Stimulated activated CD8-positive, alpha-beta memory T cell treated with anti-CD3 and anti-CD28 coated beads, Interleukin-12 subunit alpha, Interleukin-12 subunit beta, amount 100 ng/mL, for 24 hours (primary cell): Measurements from ENCODE around the gene PPP6R3.
A peak's percentile ranks its signal among the peaks of the same experiment; 100 is the strongest.
"Not testable (repeated sequence)": the region's sequence is repeated elsewhere in the genome, so short reads cannot be mapped to it uniquely, and the experiment has no call there.

Source experiments
- DNase-seq: peaks from one replicate; pipeline ENCODE4 v3.0.0-alpha.2; 2020; ENCODE audit errors: extremely low read depth

The PPP6R3 gene

DNA sequence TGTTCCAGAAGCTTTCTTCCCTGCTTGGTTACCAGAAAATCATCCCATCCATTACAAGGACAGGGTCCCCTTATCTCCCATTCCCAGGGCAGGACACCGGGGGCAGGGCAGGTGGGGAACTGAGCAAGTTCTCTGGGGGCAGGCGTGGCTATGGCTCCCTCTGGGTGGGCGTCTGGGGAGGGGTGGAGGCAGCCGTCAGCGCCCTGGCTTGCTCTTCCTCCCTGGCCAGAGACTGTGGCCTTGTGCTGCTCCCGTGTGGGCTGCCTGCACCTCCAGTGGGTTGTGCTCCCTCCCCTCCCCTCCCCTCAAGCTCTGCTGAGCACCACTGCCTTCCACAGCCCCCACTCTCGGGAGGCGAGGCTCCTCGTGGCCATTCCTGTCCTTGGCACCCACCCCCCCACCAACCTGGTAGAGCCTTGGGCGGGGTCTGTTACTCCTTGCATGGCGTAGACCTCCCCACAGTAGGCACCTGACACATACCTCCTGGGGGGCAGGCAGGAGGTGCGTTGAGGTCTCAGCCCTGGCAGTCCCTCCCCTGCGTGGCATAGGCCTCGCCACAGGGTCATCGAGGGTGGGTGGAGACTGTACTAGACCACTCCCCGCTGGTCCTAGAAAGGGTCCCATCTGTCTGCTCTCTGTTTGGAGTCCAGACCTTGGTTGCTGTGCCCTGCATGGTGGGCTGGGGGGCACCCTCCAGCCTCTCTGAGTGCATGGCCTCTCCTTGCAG, 24.2 kb upstream of the PPP6R3 start:
- no peak for DNase-seq

GRCh38 chr11:68436985-68437926, 23.3 kb upstream of the PPP6R3 start:
- DNase-seq: no peak

- no peak for DNase-seq
Measured at GRCh38 chr11:68437927-68438657, 22.5 kb upstream of the PPP6R3 start.

GRCh38 chr11:68438658-68439259, 21.8 kb upstream of the PPP6R3 start:
- no peak for DNase-seq

DNA sequence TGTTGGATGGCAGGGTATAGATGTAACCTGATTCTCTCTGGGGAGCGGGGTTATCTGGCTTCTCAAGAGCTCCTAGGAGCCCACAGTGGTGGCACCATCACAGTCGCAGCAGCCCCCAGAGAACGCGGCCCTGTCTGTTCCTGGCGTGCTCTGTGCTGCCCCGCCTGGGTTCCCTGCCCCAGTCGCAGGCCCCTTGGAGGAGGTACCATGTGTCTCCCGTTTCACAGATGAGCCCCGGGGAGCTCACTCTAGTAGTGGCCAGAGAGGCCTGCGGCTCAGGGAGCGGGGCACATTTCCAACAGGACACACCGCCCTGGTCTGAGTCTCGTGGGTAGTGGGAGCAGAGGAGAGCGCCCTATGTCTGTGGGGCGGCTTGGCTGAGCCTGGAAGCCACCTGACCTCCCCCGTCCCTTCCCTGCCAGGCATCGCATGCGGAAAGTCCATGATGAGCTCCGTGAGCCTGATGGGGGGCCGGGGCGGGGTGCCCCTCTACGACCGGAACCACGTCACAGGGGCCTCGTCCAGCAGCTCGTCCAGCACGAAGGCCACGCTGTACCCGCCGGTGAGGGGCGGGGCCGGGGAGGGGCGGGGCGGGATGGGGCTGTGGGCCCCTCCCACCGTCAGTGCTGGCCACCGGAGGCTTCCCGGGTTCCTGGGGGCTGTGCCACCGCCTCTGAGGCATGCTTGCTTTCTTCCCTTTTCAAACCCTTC, 21.0 kb upstream of the PPP6R3 start:
- DNase-seq: no peak

- no peak for DNase-seq
Measured at GRCh38 chr11:68440224-68440623, 20.3 kb upstream of the PPP6R3 start.

GRCh38 chr11:68441466-68442230, 18.9 kb upstream of the PPP6R3 start:
- no peak for DNase-seq

DNA sequence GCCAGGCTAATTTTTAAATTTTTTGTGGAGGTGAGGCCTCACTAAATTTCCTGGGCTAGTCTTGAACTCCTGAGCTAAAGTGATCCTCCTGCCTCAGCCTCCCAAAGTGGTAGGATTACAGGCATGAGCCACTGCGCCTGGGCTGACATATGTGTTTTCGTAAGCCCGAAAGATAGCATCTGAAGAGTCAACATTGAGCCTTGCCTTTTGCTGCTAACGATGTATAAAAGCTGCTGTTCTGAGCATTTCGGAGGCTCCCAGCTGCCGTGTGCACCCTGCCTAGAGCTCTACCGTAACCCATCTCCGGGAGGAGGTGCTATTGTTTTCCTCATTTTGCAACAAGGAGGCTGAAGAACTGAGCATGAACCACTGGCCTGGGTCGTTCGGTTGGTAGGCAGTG, 18.1 kb upstream of the PPP6R3 start:
- no peak for DNase-seq

DNA sequence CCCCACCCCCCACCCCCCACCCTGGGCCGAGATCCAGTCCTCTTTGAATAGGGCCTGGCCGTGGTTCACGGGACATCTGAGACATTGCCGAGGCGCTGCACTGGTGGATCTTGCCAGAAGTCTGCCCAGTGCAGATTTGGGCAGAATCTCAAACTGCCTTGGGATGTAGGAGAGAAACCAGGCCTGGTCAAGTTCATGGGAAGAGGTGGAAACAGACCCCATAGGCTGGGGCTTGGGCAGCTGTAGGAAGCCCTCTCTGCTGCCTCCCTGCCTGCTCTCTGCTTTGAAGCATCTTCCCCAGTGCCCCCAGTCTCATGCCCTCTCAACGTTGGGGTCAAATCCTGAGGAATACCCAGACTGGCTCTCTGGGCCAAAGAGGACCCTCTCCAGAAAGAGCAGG, 16.0 kb upstream of the PPP6R3 start:
- no peak for DNase-seq

GRCh38 chr11:68445531-68446035, 15.0 kb upstream of the PPP6R3 start:
- DNase-seq: no peak

DNA sequence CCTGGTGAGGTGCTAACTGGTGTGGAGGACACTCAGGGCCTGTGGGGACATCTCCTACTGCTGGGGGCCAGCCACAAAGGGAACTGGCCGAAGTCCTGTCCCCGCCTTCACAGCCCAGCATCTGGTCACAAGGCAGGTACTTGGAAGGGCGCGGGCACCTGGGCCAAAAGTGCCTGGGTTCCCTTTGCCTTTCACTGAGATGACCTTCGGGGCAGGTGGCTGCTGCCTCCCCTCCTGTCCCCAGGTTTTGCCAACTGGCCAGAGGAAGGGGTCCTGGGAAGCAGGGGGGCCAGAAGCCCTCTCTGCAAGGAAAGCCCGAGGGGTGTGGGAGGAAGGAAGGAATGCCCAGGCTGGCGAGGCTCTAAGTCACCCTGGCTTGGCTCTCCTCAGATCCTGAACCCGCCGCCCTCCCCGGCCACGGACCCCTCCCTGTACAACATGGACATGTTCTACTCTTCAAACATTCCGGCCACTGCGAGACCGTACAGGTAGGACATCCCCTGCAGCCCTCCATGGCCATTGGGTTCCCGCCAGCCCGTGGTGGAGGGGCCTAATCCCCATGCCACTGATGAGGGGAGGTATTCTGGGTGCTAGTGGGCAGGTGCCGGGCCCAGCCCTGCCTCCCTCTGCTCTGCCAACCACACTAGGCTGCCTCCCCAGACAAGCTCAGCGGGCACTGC, 14.4 kb upstream of the PPP6R3 start:
- DNase-seq: no peak

GRCh38 chr11:68447015-68447801, 13.3 kb upstream of the PPP6R3 start:
- peak; percentile 26 for DNase-seq

GRCh38 chr11:68447914-68448313, 12.6 kb upstream of the PPP6R3 start:
- not testable (repeated sequence) for DNase-seq

DNA sequence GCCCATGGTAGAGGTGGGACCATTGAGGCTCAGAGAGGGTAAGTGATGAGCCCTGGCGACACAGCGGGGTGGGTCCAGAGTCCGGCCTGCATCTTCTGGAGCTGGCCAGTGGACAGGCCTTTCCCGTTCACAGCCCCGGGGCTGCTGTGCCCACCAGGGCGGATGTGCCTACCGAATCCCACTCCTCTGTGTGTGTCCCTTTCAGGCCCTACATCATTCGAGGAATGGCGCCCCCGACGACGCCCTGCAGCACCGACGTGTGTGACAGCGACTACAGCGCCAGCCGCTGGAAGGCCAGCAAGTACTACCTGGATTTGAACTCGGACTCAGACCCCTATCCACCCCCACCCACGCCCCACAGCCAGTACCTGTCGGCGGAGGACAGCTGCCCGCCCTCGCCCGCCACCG, 11.9 kb upstream of the PPP6R3 start:
- no peak for DNase-seq

DNA sequence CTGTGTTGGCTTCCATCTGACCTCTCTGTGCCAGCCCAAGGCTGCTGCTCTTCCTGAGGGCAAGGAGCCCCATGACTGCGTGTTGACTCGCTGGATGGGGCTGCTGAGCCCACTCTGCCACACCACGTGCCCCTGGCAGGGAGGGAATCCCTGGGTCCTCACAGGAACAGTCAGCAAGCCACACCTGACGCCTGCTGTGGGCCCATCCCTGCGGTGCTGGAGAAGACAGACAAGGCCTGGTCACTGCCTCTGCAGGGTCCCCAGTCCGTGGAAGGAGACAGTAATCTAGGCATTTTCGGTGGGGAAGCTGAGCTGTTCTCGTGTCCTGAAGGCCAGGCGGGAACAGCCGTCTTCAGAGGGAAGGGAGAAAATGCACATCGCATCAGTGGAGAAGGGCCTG, 10.6 kb upstream of the PPP6R3 start:
- DNase-seq: no peak

- DNase-seq: no peak
Measured at GRCh38 chr11:68450711-68451110, 9.8 kb upstream of the PPP6R3 start.

DNA sequence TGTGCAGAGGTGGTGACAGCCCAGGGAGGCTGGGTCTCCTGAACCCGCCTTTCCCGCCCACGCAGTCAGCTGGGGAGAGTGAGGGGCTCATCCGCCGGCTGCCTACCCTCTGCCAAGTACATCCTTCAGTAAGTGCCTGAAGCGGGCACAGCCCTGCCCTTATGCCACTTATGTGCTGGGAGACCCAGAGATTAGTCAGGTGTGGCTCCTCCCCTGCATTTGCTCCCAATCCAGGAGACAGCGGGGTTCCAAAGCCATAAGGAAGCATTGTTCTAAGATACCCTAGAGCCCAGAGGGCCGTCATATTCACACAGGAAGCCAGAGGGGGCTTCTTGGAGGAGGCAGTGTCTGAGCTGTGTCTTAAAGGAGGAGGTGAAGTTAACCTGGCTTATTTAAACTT, 5.8 kb upstream of the PPP6R3 start:
- no peak for DNase-seq

DNA sequence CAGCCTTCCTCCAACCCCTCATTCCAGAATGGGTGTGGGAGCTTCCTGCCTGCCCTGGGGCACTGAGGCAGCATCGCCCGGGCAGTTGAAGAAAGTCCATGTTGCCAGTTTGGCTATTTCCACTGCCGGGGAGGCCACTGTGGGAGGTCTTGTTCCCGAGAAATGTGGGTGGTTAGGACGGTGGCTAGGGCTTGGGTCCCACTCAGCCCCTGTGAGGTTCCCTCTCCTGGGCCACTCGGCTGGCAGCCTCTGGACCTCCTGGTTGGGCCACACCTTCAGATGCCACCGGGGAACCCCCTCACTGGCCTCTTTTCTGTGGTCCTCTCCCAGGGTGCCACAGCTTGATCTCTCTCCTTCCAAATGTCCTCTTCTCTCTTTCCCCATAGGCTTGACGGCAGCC, 5.1 kb upstream of the PPP6R3 start:
- DNase-seq: no peak
